GM23338 (cell line): ENCODE measurements around the gene RNF2. TPM values are rescaled to one million over a fixed set of nuclear protein-coding genes. Genes with fewer than 3 reads are reported as not detected.
A peak's percentile ranks its signal among the peaks of the same experiment; 100 is the strongest.

ENCODE experiments used
- ATAC-seq: fragments of 200-7000 bp; cut with Tn5 transposase; 3 replicates; pipeline ENCODE4 v1.9.1; 2020
- DNase-seq: peaks from one replicate; pipeline ENCODE4 v3.0.0-alpha.2; 2015; ENCODE audit warnings: low spot score
- H2AFZ ChIP-seq: fragments of 200-600 bp; sonication (generic); 2 replicates; pipeline ENCODE4 v1.8.0; 2016; ENCODE audit warnings: antibody characterized with exemption, mild to moderate bottlenecking, moderate library complexity
- H3F3A ChIP-seq: fragments of 200-600 bp; sonication (generic); replicated peaks from 2 replicates; pipeline ENCODE4 v1.8.0; 2017; ENCODE audit warnings: antibody characterized with exemption, mixed run types, low read depth
- H3K27ac ChIP-seq: fragments of 200-600 bp; sonication (generic); 2 replicates; pipeline ENCODE4 v1.6.1; 2016; ENCODE audit warnings: low read depth
- H3K27me3 ChIP-seq: fragments of 200-600 bp; sonication (generic); 2 replicates; pipeline ENCODE4 v1.8.0; 2016; ENCODE audit warnings: mild to moderate bottlenecking, mixed run types, moderate library complexity; ENCODE audit not compliant: insufficient read depth
- H3K36me3 ChIP-seq: fragments of 200-600 bp; sonication (generic); 2 replicates; pipeline ENCODE4 v1.8.0; 2016; ENCODE audit warnings: mild to moderate bottlenecking; ENCODE audit not compliant: insufficient read depth
- H3K4me1 ChIP-seq: fragments of 200-600 bp; sonication (generic); 2 replicates; pipeline ENCODE4 v1.8.0; 2016; ENCODE audit warnings: mild to moderate bottlenecking, moderate library complexity; ENCODE audit not compliant: insufficient read depth
- H3K4me2 ChIP-seq: fragments of 200-600 bp; sonication (generic); 2 replicates; pipeline ENCODE4 v1.7.1; 2017; ENCODE audit warnings: mixed run types
- H3K4me3 ChIP-seq: fragments of 200-600 bp; sonication (generic); 2 replicates; pipeline ENCODE4 v1.6.1; 2016; ENCODE audit warnings: mixed run types
- H3K79me2 ChIP-seq: fragments of 200-600 bp; sonication (generic); replicated peaks from 2 replicates; pipeline ENCODE4 v1.8.0; 2017; ENCODE audit warnings: mild to moderate bottlenecking; ENCODE audit not compliant: insufficient read depth
- H3K9me2 ChIP-seq: fragments of 200-600 bp; sonication (generic); 2 replicates; pipeline ENCODE4 v1.8.0; 2017; ENCODE audit not compliant: insufficient read depth
- H4K20me1 ChIP-seq: fragments of 200-600 bp; sonication (generic); replicated peaks from 2 replicates; pipeline ENCODE4 v1.8.0; 2017; ENCODE audit warnings: mild to moderate bottlenecking; ENCODE audit not compliant: insufficient read depth
- H3K27ac Mint-ChIP-seq: 2 replicates; pipeline ENCODE4 v1.8.0; 2020; ENCODE audit warnings: inconsistent platforms, mild to moderate bottlenecking, moderate library complexity, mixed read lengths
- H3K27me3 Mint-ChIP-seq: 3 replicates; pipeline ENCODE4 v1.8.0; 2022; ENCODE audit warnings: low read depth, mild to moderate bottlenecking, moderate library complexity, mixed read lengths, inconsistent platforms; ENCODE audit not compliant: insufficient read depth, poor library complexity
- H3K36me3 Mint-ChIP-seq: 3 replicates; pipeline ENCODE4 v1.8.0; 2021; ENCODE audit warnings: low read depth, mild to moderate bottlenecking, inconsistent platforms, moderate library complexity, mixed read lengths
- H3K4me1 Mint-ChIP-seq: 3 replicates; pipeline ENCODE4 v1.8.0; 2020; ENCODE audit warnings: mild to moderate bottlenecking, inconsistent platforms, mixed read lengths
- H3K4me3 Mint-ChIP-seq: 3 replicates; pipeline ENCODE4 v1.8.0; 2021; ENCODE audit warnings: moderate library complexity, mild to moderate bottlenecking, inconsistent platforms, mixed read lengths
- H3K9me3 Mint-ChIP-seq: 3 replicates; pipeline ENCODE4 v1.8.0; 2020; ENCODE audit warnings: moderate library complexity, mild to moderate bottlenecking, inconsistent platforms, mixed read lengths
- CREB1 ChIP-seq: fragments of 250-450 bp; sonication (Bioruptor Pico); IDR thresholded peaks from 2 replicates; pipeline ENCODE4 v1.5.0; 2020; ENCODE audit warnings: low read depth, mild to moderate bottlenecking, moderate library complexity
- CTCF ChIP-seq, 2 experiments: fragments of 200-600 bp in 1 of 2; sonication (generic) in 1 of 2; conservative IDR thresholded peaks; 2 replicates each; pipeline versions ENCODE4 v1.5.1 to v1.6.1; 2016 to 2017; ENCODE audit warnings: antibody characterized with exemption in 2 of 2, low read depth in 2 of 2, mild to moderate bottlenecking in 2 of 2, moderate library complexity in 1 of 2
- ETS1 ChIP-seq: IDR thresholded peaks from 2 replicates; pipeline ENCODE4 v1.6.1; 2016; ENCODE audit warnings: antibody characterized with exemption
- EZH2 ChIP-seq: fragments of 200-600 bp; sonication (generic); IDR thresholded peaks from one replicate; pipeline ENCODE4 v1.8.0; 2017; ENCODE audit warnings: antibody characterized with exemption, mild to moderate bottlenecking, low read depth; ENCODE audit not compliant: unreplicated experiment
- JUNB ChIP-seq: IDR thresholded peaks from one replicate; pipeline ENCODE4 v1.6.1; 2016; ENCODE audit warnings: antibody characterized with exemption; ENCODE audit not compliant: unreplicated experiment
- NANOG ChIP-seq: IDR thresholded peaks from 2 replicates; pipeline ENCODE4 v1.6.1; 2016; ENCODE audit warnings: antibody characterized with exemption, borderline replicate concordance
- POLR2AphosphoS5 ChIP-seq: IDR thresholded peaks from 2 replicates; pipeline ENCODE4 v1.6.1; 2016; ENCODE audit warnings: antibody characterized with exemption, low read depth
- REST ChIP-seq: IDR thresholded peaks from one replicate; pipeline ENCODE4 v1.6.1; 2018; ENCODE audit warnings: antibody characterized with exemption; ENCODE audit not compliant: unreplicated experiment
- STAT1 ChIP-seq: IDR thresholded peaks from one replicate; pipeline ENCODE4 v1.6.1; 2016; ENCODE audit warnings: antibody characterized with exemption; ENCODE audit not compliant: unreplicated experiment
- ZNF114 ChIP-seq: fragments of 250-450 bp; sonication (Bioruptor Pico); IDR thresholded peaks from 2 replicates; pipeline ENCODE4 v1.5.0; 2020; ENCODE audit warnings: mild to moderate bottlenecking, moderate library complexity
- ZNF331 ChIP-seq: fragments of 250-450 bp; sonication (Bioruptor Pico); IDR thresholded peaks from 2 replicates; pipeline ENCODE4 v1.5.0; 2020; ENCODE audit warnings: low read depth, mild to moderate bottlenecking, moderate library complexity
- ZNF462 ChIP-seq: fragments of 250-450 bp; sonication (Bioruptor Pico); IDR thresholded peaks from 2 replicates; pipeline ENCODE4 v1.5.0; 2020; ENCODE audit warnings: mild to moderate bottlenecking, moderate library complexity
- polyA plus RNA-seq: library from polyadenylated mRNA; unstranded; fragments of >200 nt; fragmentation: Nextera tagmentation; extraction: Ambion mirVana; gene quantifications from 2 replicates; pipeline ENCODE4 v1.2.1, GENCODE V29; 2016
- total RNA-seq: library from RNA; depleted of rRNA; stranded (reverse); fragments of >200 nt; shearing (Covaris generic); gene quantifications from 2 replicates; pipeline ENCODE4 v1.2.3, GENCODE V29; 2014

RNF2 gene
- total and polyA plus RNA-seq, 2 experiments from 2014 or later = 33.3 to 51.4 TPM

GRCh38 chr1:185049670-185050069 is 4.3 kb downstream of the RNF2 start:
- H3K36me3 ChIP-seq = no peaks in the 10 kb centered on the region; the same call in 1 of the 2 replicates
- Mint-ChIP-seq H3K36me3 (peaks cover 26% of the 10 kb centered on the region), H3K27ac (no peak overlapping the region), H3K9me3 (no peaks in the 10 kb centered on the region; the same call in none of the 3 replicates), H3K27me3 (peaks cover 8% of the 10 kb centered on the region), H3K4me1 (peaks cover 41% of the 10 kb centered on the region), H3K4me3 (no peak overlapping the region)
- no peak overlapping the region for H3K27ac ChIP-seq
- no peak overlapping the region for H3K4me3 ChIP-seq
- ATAC-seq (no peak), DNase-seq (no peak)
- H3K27me3 ChIP-seq = peaks cover 3% of the 10 kb centered on the region
- H2AFZ ChIP-seq = no peak overlapping the region
- H3K4me1 ChIP-seq = peaks cover 34% of the 10 kb centered on the region
- peaks cover 85% of the 10 kb centered on the region for H3K79me2 ChIP-seq
- TF ChIP-seq ZNF462 (CRISPR knock-in tag) (no peak), NANOG (no peak), REST (no peak), ZNF114 (CRISPR knock-in tag) (no peak), JUNB (no peak), CREB1 (no peak), ETS1 (no peak), ZNF331 (CRISPR knock-in tag) (no peak), EZH2 (no peak), STAT1 (no peak), POLR2AphosphoS5 (no peak), CTCF (conservative IDR thresholded peaks at IDR 0.05; ENCODE audit: low read depth in 2 of 2) (no peak)
- no peaks in the 10 kb centered on the region for H3K9me2 ChIP-seq
- no peaks in the 10 kb centered on the region for H3F3A ChIP-seq
- H4K20me1 ChIP-seq = peaks cover 46% of the 10 kb centered on the region
- H3K4me2 ChIP-seq = 0 out of 2 replicates have a peak overlapping the region, but pooled peaks have one; percentile 16
